SK-N-MC (cell line): ENCODE measurements around the gene RBM3.

Experiments used
- DNase-seq: peaks from one replicate; pipeline ENCODE4 v3.0.0-alpha.2; 2011; ENCODE audit warnings: low read depth, low spot score
- H3K27ac ChIP-seq: fragments of 200-600 bp; sonication (generic); 2 replicates; pipeline ENCODE4 v1.5.1; 2016; ENCODE audit warnings: mixed run types
- H3K36me3 ChIP-seq: fragments of 200-600 bp; sonication (generic); 2 replicates; pipeline ENCODE4 v1.6.1; 2017; ENCODE audit warnings: antibody characterized with exemption, low read length, mixed read lengths; ENCODE audit not compliant: insufficient read depth
- H3K4me3 ChIP-seq: fragments of 200-600 bp; sonication (generic); 2 replicates; pipeline ENCODE4 v1.5.1; 2016
- H3K9ac ChIP-seq: fragments of 200-600 bp; sonication (generic); 2 replicates; pipeline ENCODE4 v1.8.0; 2017; ENCODE audit warnings: mixed run types, mixed read lengths; ENCODE audit not compliant: insufficient read length
- H3K9me3 ChIP-seq: fragments of 200-600 bp; sonication (generic); 2 replicates; pipeline ENCODE4 v1.6.1; 2017; ENCODE audit warnings: low read depth, mild to moderate bottlenecking, antibody characterized with exemption, low read length, moderate library complexity, mixed read lengths
- EZH2 ChIP-seq: fragments of 200-600 bp; sonication (generic); IDR thresholded peaks from one replicate; pipeline ENCODE4 v1.6.1; 2017; ENCODE audit warnings: antibody characterized with exemption
- FOXP2 ChIP-seq: optimal IDR thresholded peaks from 2 replicates; pipeline ENCODE3; 2011; ENCODE audit warnings: mild to moderate bottlenecking, moderate library complexity; ENCODE audit not compliant: insufficient read depth; ENCODE audit errors: extremely low read length, control extremely low read depth
- POLR2AphosphoS5 ChIP-seq: IDR thresholded peaks from 2 replicates; pipeline ENCODE4 v1.6.1; 2012; ENCODE audit warnings: mild to moderate bottlenecking, low read depth, low read length, borderline replicate concordance

RBM3 gene

DNA sequence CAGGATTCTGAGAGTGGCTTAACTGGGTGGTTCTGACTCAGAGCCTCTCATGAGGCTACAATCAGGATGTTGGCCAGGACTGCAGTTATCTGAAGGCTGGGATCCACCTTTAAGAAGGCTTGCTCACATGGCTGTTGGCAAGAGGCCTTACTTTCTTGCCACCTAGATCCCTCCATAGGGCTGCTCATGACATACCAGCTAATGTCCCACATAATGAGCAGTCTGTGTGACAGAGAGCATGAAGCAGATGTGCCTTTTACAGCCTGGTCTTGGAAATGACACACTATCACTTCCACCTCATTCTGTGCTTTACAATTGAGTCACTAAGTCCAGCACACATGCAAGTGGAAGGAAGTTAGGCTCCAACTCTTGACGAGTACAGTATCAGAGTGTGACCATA is 4.3 kb upstream of the RBM3 start:
- no peak for DNase-seq
- H3K9me3 ChIP-seq = no peaks in the 10 kb centered on the region
- H3K27ac ChIP-seq = no peak overlapping the region
- no peak overlapping the region for H3K9ac ChIP-seq
- H3K36me3 ChIP-seq = peaks cover 2% of the 10 kb centered on the region
- TF ChIP-seq EZH2 (no peak), FOXP2 (no peak), POLR2AphosphoS5 (no peak)
- no peak overlapping the region for H3K4me3 ChIP-seq

DNA sequence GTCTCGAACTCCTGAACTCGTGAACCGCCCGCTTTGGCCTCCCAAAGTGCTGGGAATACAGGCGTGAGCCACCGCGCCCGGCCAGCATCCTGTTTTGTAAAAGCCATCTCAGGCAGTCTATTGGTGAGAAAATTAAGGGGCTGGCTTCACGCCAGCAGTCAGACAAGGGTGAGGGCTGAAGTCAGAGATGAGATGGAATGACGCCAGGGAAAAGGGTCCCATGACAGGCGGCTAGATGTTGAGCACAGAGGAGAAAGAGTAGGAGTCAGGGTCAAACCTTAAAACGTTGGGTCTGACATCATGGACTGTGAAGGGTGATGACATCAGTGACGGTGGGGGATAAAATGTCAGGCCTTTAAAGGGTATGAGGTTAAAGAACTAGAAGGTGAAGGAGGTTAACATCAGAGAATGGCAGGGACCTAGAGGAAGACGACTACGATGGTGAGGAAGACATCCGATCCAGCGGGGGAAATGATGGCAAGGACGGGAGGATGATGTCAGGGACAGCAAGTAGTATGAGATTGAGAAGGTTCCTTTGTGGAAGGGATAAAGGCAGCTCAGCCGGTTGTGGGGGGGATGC is 504 bp upstream of the RBM3 start:
- peak overlapping the region; percentile 81 for H3K4me3 ChIP-seq

DNA sequence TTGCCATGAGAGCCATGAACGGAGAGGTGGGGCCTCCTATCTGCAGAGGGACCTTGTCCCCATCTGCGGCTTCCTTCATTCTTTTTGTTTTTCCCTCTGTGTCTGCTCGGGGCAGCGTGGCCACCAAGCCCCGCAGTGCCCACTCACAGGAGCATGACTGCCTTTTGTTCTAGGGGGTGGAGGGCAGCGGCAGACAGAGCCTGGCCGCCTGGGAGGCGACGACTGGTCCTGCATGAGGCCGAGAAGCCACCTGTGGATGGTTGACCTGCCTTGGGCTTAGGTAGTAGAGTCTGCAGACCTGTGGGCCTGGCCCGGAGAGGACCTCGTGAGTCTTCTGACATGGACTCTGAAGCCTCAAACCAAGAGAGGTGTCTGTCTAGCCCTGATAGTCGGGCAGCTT is 1.4 kb downstream of the RBM3 start:
- DNase-seq = no peak
- Histone ChIP-seq H3K27ac (0 out of 2 replicates have a peak overlapping the region, but pooled peaks have one; percentile 98), H3K4me3 (peak overlapping the region; percentile 81), H3K9ac (peak overlapping the region; percentile 99), H3K36me3 (peaks cover 49% of the 10 kb centered on the region), H3K9me3 (no peaks in the 10 kb centered on the region)
- TF ChIP-seq FOXP2 = no peak
- no peak for TF ChIP-seq POLR2AphosphoS5
- no peak for TF ChIP-seq EZH2

More for the DNA sequence above, 504 bp upstream of the RBM3 start:
- H3K9ac ChIP-seq = peak overlapping the region; percentile 99
- peak overlapping the region; percentile 85; the same call in 1 of the 2 replicates for H3K27ac ChIP-seq
- no peak for DNase-seq
- TF ChIP-seq EZH2 (no peak), POLR2AphosphoS5 (no peak), FOXP2 (no peak)
- H3K36me3 ChIP-seq = peaks cover 40% of the 10 kb centered on the region
- H3K9me3 ChIP-seq = no peaks in the 10 kb centered on the region

DNA sequence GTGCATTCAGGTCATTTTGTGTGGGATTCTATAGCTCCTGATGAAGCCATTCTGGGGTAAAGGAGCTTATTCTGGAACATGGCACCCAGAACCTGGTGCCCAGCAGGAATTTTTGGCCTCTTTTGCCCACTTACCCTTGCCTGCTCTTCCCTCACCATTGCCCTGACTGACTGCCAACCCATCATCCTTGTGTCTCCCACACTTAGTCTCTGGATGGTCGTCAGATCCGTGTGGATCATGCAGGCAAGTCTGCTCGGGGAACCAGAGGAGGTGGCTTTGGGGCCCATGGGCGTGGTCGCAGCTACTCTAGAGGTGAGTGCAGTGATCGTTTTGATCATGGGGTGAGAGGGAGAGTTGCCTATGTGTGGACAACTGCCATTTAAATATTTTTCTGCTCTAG is 1.8 kb downstream of the RBM3 start:
- peaks cover 49% of the 10 kb centered on the region for H3K36me3 ChIP-seq
- peak overlapping the region; percentile 99 for H3K9ac ChIP-seq
- H3K27ac ChIP-seq = no peak overlapping the region
- peak overlapping the region; percentile 81 for H3K4me3 ChIP-seq
- H3K9me3 ChIP-seq = no peaks in the 10 kb centered on the region
- TF ChIP-seq FOXP2 = no peak
- no peak for TF ChIP-seq POLR2AphosphoS5
- TF ChIP-seq EZH2 = no peak
- DNase-seq = no peak

DNA sequence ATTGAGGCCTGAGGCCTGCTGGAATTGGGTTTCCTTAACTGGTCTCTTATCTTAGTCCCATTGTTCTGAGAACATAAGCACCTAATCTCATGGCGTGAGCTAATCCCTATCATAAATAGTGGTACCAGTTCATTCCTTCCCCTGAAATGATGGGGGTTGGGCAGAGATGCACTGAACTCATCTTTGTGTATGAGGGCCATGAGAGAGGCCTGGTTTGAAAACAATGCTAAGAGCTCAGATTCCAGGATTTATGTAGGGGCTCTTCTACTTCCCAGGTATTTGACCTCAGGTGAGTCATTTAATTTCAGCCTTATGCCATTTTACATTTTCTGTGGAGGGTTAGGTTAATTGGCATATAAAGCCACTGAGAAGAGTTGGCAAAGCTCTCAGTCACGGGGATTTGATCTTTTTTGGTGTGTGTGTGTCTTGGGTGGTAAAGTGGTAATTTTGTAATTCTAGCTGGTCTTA is 4.4 kb downstream of the RBM3 start:
- TF ChIP-seq FOXP2 = no peak
- DNase-seq = no peak
- Histone ChIP-seq H3K9ac (no peak overlapping the region), H3K36me3 (peaks cover 49% of the 10 kb centered on the region), H3K27ac (0 out of 2 replicates have a peak overlapping the region, but pooled peaks have one; percentile 21), H3K4me3 (no peak overlapping the region), H3K9me3 (no peaks in the 10 kb centered on the region)

DNA sequence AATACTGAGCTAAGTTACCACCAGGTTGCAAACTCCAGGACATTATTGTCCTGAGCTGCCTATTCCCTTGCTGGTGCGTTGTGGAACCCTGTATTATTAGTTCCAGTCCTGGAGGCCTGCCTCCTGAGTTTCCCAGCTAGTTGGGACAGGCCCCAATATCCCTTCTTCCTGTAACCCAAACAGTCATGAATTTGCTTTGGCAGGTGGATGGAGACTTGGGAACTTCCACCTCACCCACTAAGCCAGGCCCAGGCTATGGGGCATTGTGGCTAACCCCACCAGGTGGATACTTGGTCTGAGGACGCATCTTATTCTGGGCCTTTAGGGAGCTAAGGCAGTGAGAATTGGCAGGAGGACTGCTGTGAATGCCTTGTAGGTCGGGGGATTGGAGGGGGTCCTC is 5.0 kb downstream of the RBM3 start:
- no peak for DNase-seq
- Histone ChIP-seq H3K36me3 (peaks cover 49% of the 10 kb centered on the region), H3K9ac (no peak overlapping the region), H3K4me3 (no peak overlapping the region), H3K9me3 (no peaks in the 10 kb centered on the region), H3K27ac (0 out of 2 replicates have a peak overlapping the region, but pooled peaks have one; percentile 21)
- no peak for TF ChIP-seq EZH2
- TF ChIP-seq FOXP2 = no peak
- no peak for TF ChIP-seq POLR2AphosphoS5

DNA sequence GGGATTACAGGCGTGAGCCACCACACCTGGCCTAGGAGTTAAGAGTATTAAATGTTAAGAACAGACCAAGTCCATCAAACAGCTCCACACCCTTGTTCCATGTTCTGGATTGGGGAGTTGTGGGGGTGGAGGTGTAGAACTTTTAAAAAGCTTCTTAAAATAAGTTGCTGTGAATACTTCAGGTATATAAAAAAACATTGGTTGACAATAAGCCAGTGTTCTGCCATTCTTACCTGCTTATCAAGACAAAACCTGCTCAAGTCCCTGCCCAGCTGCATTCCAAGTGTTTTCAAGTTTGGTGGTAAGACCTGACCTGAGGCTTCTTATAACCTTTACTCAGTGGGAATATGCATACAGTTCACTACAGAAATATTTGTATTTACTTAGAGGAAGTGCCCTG is 6.4 kb downstream of the RBM3 start:
- Histone ChIP-seq H3K9ac (no peak overlapping the region), H3K4me3 (no peak overlapping the region), H3K9me3 (no peaks in the 10 kb centered on the region), H3K27ac (no peak overlapping the region; the same call in 1 of the 2 replicates), H3K36me3 (peaks cover 40% of the 10 kb centered on the region)
- TF ChIP-seq EZH2 = no peak
- TF ChIP-seq POLR2AphosphoS5 = no peak
- TF ChIP-seq FOXP2 = no peak
- no peak for DNase-seq

DNA sequence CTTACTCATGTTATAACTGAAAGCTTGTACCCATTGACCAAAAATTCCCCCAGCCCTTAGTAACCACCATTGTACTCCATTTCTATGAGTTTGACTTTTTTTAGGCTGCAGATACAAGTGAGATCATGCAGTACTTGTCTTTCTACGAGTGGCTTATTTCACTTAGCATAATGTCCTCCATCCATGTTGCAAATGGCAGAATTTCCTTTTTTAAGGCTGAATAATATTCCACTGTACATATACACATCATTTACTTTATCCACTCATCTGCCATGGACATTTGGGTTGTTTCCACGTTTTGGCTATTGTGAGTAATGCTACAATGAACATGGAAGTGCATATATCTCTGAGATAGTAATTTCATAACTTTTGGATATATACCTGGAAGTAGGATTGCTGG is 10.4 kb downstream of the RBM3 start:
- no peak for TF ChIP-seq FOXP2
- no peak for TF ChIP-seq EZH2
- TF ChIP-seq POLR2AphosphoS5 = no peak
- DNase-seq = no peak

More for the DNA sequence above, 10.4 kb downstream of the RBM3 start:
- Histone ChIP-seq H3K36me3 (no peaks in the 10 kb centered on the region), H3K9me3 (no peaks in the 10 kb centered on the region), H3K27ac (no peak overlapping the region), H3K9ac (no peak overlapping the region), H3K4me3 (no peak overlapping the region)
